HG03095 (cell line): ENCODE measurements around the gene EPB42.

Experiments used
- ATAC-seq: cut with Tn5 transposase; IDR thresholded peaks from one replicate; pipeline ENCODE4 v1.9.1; 2021; ENCODE audit warnings: moderate library complexity; ENCODE audit not compliant: unreplicated experiment

EPB42 gene

GRCh38 chr15:43220991-43221403 lies at the start of gene EPB42:
Gene EPB42, minus strand, starts transcription at chr15:43221018. Its CDS starts 193 bp downstream, at chr15:43220825.
- ATAC-seq: no peak

DNA sequence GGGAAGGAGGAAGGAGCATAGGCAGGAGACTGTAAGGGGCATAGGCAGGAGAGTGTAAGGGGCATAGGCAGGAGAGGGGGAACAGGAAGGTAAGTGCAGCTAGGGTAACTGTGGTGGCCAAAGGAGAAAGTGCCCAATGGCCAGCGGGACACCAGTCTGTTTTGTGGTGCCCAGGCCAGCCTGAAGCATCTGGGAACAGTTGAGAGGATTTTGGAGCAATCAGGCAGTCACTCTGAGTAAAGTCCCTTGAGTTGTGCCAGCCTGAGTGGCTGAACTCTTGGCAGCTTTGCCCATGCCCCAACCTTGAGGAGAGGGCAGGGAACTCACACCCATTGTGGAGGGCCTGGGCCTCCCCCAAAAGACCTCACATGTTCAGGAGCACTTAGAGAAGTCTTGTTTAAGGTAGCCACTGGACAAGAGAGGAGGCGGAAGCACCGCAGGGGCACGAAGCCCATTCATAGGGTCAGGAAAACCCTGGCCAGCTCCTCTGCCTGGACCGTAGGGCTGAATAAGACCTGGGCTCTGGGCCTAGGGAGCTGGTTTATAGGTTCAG lies 49.4 kb upstream of the EPB42 start:
- ATAC-seq: no peak

DNA sequence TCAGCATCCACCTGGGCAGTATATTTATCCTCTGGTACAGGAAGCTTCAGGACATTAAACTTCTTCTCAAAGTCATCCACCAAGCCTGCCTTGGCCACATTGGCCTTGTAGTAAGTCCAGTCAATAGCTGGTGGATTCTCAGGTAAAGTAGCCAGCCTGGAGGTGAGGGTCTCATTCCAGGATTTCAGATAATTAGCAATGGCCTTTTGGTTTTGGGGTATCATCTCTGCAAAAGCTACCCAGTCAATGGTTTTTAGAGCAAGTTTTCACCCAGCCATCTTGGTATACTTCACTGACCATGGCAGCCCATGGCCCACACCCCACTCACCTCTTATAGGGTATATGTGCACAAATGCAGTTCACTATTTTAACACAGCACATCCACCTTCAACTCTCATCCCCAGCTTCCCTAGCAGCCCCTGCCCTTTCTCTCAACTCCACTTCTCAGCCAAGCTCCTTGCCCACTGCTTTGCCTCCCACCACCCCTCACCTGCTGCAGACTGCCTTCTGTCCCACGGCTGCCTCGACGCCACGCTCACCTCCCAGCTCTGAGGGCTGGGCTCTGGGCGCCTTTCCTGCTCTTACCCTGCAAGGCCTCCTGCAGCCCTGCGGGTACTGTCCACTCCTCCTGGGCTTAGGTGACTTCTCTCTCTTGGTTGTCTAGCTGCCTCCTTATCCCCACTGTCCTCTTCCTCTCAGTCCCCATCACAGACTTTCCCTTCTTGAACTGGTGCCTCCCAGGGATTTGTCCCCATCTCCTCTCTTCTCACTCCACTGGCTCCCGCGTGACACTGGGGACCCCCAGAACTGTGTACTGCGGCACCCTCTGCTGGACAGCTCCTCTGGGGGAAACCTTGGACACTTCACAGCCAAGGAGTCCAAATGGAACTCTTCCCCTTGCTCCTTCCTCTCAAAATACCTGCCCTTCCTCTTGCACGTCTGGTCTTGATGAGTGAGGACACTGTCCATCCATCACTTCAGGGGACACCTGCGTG lies 47.6 kb upstream of the EPB42 start:
- ATAC-seq: no peak

DNA sequence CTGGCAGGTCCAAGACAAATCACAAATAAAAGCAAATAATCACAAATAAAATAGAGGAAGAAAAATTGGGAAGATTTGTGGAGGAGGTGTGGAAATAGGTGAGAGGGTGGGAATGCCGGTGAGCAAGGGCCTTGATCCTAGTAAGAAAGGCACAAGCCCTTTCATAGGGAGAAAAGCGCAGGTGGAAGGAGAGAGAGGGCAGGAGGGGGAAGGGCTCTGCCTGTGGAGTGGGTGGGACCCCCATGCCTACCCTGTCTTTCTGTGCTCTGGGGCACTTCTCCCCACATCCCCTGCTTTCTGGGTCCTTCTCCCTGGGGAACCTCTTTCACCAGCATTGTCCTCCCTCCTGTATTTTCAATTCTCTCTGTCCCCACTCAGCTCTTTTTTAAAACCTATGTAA lies 46.6 kb upstream of the EPB42 start:
- ATAC-seq: no peak

DNA sequence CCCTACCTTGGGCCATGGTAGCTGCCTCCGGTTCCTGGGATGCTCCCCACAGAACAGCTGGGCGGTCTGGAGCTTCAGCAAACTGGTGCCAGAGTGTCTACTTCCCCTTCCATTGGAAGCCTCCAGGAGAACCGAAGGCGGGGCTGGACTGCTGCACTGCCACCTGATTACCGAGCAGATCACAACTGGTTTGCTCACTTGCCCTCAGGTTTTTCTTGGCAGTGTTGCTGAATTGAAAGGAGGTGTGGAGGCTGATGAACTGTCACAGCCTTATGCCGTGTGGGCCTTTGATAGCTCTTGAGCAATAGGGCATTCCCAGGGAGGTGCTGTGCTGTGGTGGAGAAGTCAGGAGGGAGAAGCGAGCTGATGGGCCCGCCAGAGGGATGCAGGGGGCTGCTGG lies 46.0 kb upstream of the EPB42 start, which contains the start of gene TGM5:
TGM5 (minus strand) TSS at position 95 of the 400 bp plus-strand sequence; CDS start at position 16, 79 bp downstream.
- no peak for ATAC-seq

GRCh38 chr15:43266386-43266785 lies 45.6 kb upstream of the EPB42 start:
- ATAC-seq: no peak

DNA sequence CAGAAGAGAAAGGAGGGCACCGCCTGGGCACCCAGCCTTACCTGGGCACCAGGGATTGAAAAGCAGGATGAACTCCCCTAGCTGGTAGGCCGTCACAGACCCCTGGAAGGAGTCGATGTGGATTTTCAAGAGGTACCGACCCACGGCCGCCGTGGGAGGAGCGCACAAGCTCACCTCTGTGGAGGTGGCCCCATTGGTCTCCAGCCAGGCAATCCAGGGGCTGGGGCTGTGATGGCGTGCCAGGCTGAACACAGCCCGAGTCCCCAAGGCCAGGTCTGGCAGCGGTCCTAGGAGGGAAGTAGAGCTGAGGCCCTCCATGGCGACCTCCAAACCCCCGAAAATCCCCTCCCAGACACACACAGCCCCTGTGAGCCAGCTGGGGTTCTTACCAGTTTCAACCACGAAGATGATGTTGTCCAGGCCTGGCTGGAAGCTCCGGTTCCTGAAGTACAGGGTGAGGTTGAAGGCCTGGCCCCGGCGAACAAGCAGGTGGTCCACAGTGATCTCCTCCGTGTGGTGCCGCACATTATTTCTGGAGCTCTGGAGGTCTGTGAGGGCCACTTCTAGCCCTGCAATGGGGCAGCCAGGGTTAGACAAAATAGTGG lies 39.3 kb upstream of the EPB42 start:
- ATAC-seq: no peak

- ATAC-seq: no peak
Observed at GRCh38 chr15:43258781-43259180, 38.0 kb upstream of the EPB42 start.

- no peak for ATAC-seq
Observed at GRCh38 chr15:43256341-43256740, 35.5 kb upstream of the EPB42 start.

GRCh38 chr15:43255376-43255775 lies 34.6 kb upstream of the EPB42 start:
- no peak for ATAC-seq

DNA sequence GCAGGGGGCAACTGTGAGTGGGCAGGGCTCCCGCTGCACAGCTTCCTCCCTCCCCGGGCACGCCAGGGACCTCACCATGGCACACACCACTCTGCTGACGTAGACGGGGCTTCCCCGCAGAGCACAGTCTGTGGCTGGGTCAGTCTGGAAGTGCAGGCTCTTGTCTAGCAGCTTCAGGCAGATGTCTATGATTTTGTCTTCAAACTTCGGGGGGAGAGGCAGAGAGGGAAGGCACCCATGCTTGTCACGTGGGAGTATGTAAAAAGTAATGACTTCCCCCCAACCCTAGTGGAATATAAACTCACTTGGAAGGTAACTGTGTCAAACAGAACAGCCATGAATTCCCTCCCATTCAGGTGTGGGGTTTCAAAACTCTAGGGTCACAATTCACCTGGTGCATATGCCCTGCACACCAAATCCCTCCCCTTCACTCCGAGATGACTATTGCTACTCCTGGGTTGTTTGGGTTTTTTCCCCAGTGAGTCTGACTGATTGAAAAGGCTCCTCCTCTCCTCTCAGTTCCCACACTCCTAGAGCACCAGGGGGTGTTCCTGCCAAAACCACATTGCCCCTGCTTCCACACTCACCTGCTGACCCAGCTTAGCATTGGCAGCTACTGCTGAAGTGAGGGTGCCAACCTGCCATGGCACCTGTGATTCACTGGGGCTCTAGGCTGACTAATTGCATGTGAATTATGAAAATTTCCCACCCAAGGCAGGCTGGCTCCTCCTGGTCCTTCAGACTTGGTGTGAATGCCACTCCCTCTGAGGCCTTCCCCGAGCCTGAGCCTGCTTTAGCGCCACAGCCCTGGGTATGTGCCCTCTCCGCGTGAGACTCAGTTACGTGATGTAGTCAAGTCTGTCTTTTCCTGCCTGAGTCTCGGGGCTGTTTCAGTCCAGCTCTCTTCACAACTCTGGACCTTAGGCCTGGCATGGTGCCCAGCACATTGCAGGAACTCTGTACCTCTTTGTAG lies 32.9 kb upstream of the EPB42 start:
- ATAC-seq: no peak

DNA sequence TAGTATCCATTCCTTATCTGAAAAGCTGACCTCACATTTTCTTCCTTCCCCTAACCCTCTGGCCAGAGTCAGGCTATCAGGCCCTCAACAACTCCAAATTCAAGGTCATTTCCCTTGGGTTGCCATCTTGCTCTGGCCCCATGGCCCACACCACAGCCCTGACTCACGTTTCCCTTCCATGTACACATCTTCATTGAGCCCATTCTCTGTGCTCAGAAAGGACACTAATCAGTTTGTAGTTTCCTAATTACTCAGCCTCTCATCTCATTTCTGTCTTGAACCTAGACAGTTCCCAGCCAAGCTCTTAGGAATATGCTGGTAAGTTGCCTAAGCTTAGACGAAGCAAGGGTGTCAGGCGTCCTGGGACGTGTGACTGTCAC lies 31.0 kb upstream of the EPB42 start:
- no peak for ATAC-seq

GRCh38 chr15:43251185-43251870 lies 30.5 kb upstream of the EPB42 start:
- ATAC-seq: no peak

- ATAC-seq: no peak
Observed at GRCh38 chr15:43250785-43251184, 30.0 kb upstream of the EPB42 start.

- ATAC-seq: peak; percentile 46
Observed at GRCh38 chr15:43249699-43250203, 28.9 kb upstream of the EPB42 start.

- peak; percentile 5 for ATAC-seq
Observed at GRCh38 chr15:43249236-43249635, 28.4 kb upstream of the EPB42 start.

- ATAC-seq: no peak
Observed at GRCh38 chr15:43246261-43246774, 25.5 kb upstream of the EPB42 start.

- ATAC-seq: no peak
Observed at GRCh38 chr15:43244092-43244491, 23.3 kb upstream of the EPB42 start.

GRCh38 chr15:43243020-43243645 lies 22.3 kb upstream of the EPB42 start:
- ATAC-seq: no peak
